Kidney (tissue), 14 donors: ENCODE results near the gene DAPK3. TPM values are rescaled to one million over a fixed set of nuclear protein-coding genes. Genes with fewer than 3 reads are reported as not detected.

Experiments used
- DNase-seq, 5 donors: peaks; one replicate each; pipeline ENCODE4 v3.0.0-alpha.2; 2013 to 2020
- FAIRE-seq: peaks from 2 replicates; lab custom pipeline; 2012; peaks lifted over from hg19 to GRCh38; lab: Jason Lieb, UNC
- H3K27ac ChIP-seq, 2 donors: one replicate each; pipeline ENCODE4 v1.7.0; 2013; ENCODE audit warnings: low read depth in 2 of 2, low read length in 2 of 2, inconsistent platforms in 1 of 2
- H3K27me3 ChIP-seq: one replicate; pipeline ENCODE4 v1.7.1; 2013; ENCODE audit warnings: low read length, inconsistent platforms; ENCODE audit not compliant: control insufficient read depth, insufficient read depth
- H3K36me3 ChIP-seq, 3 donors: one replicate each; pipeline versions ENCODE4 v1.7.0 to v1.7.1; 2013; ENCODE audit warnings: low read length in 3 of 3, control low read depth in 1 of 3, inconsistent platforms in 1 of 3; ENCODE audit not compliant: insufficient read depth in 3 of 3, control insufficient read depth in 2 of 3
- H3K4me1 ChIP-seq, 3 donors: one replicate each; pipeline versions ENCODE4 v1.7.0 to v1.7.1; 2013; ENCODE audit warnings: low read length in 3 of 3, inconsistent platforms in 1 of 3, low read depth in 1 of 3; ENCODE audit not compliant: control insufficient read depth in 2 of 3, insufficient read depth in 2 of 3
- H3K4me3 ChIP-seq, 3 donors: one replicate each; pipeline versions ENCODE4 v1.7.0 to v1.8.1; 2013; ENCODE audit warnings: low read length in 3 of 3, control low read depth in 1 of 3, inconsistent platforms in 1 of 3
- H3K9ac ChIP-seq, 3 donors: one replicate each; pipeline versions ENCODE4 v1.7.0 to v1.7.1; 2013; ENCODE audit warnings: low read length in 3 of 3, control low read depth in 1 of 3, inconsistent platforms in 1 of 3
- H3K9me3 ChIP-seq, 3 donors: one replicate each; pipeline versions ENCODE4 v1.7.0 to v1.7.1; 2013; ENCODE audit warnings: low read length in 3 of 3, control low read depth in 1 of 3, inconsistent platforms in 1 of 3; ENCODE audit not compliant: control insufficient read depth in 2 of 3, insufficient read depth in 1 of 3
- intact Hi-C: fragments of 100-400 bp; cut with DNase I; formaldehyde crosslinking; loops from one replicate; pipeline ENCODE4 v1.11.1; 2022
- polyA plus RNA-seq: library from polyadenylated mRNA; stranded (reverse); fragments of 350-450 nt; fragmentation: Illumina TruSeq; extraction: RNeasy Lipid Tissue Mini Kit (QIAGEN cat#74804); gene quantifications from one replicate; pipeline ENCODE4 v1.2.3, GENCODE V29; 2014; ENCODE audit warnings: low read depth, low replicate concordance; ENCODE audit not compliant: insufficient read depth
- total RNA-seq: library from RNA; stranded (reverse); fragmentation: NEBNext Ultra II Directional; extraction: Animal tissue kit (Norgen Biotek cat#: 25700); gene quantifications from one replicate; pipeline ENCODE4 v1.2.1, GENCODE V29; 2021
- TF ChIP-seq, protein P1 (sequence below): IDR thresholded peaks from 3 replicates; pipeline ENCODE4 v1.5.1; 2012; ENCODE audit warnings: mild to moderate bottlenecking, moderate library complexity, borderline replicate concordance; ENCODE audit not compliant: insufficient read depth; ENCODE audit errors: extremely low read depth
- donor health status: control.
- donor health status: control.
- donor health status: control.
- donor health status: control.
- donor health status: control.
- donor health status: DM: yes; HTN: yes; CAD: no.
- donor health status: Normal renal cell carcinoma (clear cell type).

DAPK3 gene
- total and polyA plus RNA-seq, 2 donors from 2014 or later: 30.6 to 54.6 TPM

DNA sequence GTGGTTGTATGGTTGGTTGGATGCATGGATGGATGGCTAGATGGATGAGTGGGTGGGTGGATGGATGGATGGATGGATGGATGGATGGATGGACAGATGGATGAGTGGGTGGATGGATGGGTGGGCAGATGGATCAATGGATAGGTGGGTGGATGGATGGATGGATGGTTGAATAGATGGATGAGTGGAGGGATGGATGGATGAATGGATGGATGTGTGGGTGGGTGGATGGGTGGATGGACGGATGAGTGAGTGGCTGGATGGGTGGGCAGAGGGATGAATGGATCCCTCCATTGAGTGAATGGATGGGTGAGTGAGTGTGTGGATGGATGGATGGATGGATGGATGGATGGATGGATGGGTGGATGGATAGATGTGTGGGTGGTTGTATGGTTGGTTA lies 47.0 kb downstream of the DAPK3 start:
- FAIRE-seq: no peak
- Histone ChIP-seq H3K9me3 (peaks cover 0 to 7% (median 5%) of the 10 kb centered on the region in 3 donors), H3K4me3 (no peak overlapping the region), H3K9ac (no peak overlapping the region), H3K27me3 (no peaks in the 10 kb centered on the region), H3K27ac (no peak overlapping the region), H3K4me1 (no peaks in the 10 kb centered on the region), H3K36me3 (no peaks in the 10 kb centered on the region)
- no peak for DNase-seq
- TF ChIP-seq, protein P1, sequence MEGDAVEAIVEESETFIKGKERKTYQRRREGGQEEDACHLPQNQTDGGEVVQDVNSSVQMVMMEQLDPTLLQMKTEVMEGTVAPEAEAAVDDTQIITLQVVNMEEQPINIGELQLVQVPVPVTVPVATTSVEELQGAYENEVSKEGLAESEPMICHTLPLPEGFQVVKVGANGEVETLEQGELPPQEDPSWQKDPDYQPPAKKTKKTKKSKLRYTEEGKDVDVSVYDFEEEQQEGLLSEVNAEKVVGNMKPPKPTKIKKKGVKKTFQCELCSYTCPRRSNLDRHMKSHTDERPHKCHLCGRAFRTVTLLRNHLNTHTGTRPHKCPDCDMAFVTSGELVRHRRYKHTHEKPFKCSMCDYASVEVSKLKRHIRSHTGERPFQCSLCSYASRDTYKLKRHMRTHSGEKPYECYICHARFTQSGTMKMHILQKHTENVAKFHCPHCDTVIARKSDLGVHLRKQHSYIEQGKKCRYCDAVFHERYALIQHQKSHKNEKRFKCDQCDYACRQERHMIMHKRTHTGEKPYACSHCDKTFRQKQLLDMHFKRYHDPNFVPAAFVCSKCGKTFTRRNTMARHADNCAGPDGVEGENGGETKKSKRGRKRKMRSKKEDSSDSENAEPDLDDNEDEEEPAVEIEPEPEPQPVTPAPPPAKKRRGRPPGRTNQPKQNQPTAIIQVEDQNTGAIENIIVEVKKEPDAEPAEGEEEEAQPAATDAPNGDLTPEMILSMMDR: no peak
- intact Hi-C loops: no loop called here

DNA sequence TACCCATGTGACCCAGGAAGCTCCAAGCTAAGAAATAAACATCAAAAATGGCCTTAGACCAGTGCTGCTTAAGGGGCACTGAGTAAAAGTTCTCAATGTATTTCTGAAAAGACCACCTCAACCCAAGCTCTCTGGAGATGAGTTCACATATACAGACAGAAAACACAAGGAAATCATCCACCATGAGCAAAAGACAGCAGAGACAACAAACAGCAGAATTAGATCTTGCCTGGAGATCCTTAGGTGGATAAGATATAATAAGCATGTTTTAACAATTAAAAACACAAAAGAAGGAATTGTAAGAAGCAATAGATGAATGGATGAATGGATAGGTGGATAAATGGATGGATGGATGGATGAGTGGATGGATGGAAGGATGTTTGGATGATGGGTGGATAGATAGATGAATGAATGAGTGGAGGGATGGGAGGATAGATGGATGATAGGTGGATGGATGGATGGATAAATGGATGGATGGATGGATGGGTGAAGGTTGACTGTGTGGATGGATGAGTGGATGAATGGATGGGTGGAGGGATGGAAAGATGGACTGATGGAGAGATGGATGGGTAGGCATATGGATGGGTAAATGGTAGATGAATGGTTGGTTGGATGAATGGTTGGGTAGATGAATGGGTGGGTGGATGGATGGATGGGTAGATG lies 47.7 kb downstream of the DAPK3 start:
- H3K36me3 ChIP-seq: no peaks in the 10 kb centered on the region
- TF ChIP-seq, protein P1: no peak
- H3K9me3 ChIP-seq: peaks cover 0 to 7% (median 5%) of the 10 kb centered on the region in 3 donors
- H3K27me3 ChIP-seq: no peaks in the 10 kb centered on the region
- no peak overlapping the region for H3K27ac ChIP-seq
- no peak overlapping the region for H3K4me3 ChIP-seq
- DNase-seq: no peak
- intact Hi-C loops: no loop called here
- FAIRE-seq: no peak
- H3K4me1 ChIP-seq: no peaks in the 10 kb centered on the region
- no peak overlapping the region for H3K9ac ChIP-seq

DNA sequence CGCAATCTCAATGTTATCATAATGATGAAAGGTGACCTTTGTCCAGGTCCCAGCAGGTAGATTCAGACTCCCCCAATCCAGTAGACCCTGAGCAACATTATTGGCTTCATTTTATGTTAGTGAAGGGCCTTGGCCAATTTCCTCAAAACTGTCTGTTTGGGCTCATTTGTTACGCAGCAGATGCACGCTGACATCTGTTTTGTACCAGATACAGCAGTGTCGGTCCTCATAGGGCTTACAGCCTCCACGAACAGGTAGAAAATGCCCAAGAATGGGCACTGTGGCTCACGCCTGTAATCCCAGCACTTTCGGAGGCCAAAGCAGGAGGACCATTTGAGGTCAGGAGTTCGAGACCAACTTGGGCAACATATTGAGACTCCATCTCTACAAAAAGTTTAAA lies 51.1 kb downstream of the DAPK3 start:
- Histone ChIP-seq H3K4me1 (no peaks in the 10 kb centered on the region), H3K27me3 (no peaks in the 10 kb centered on the region), H3K9me3 (peaks cover 0 to 7% (median 4%) of the 10 kb centered on the region in 3 donors), H3K4me3 (no peak overlapping the region), H3K27ac (no peak overlapping the region), H3K36me3 (no peaks in the 10 kb centered on the region), H3K9ac (no peak overlapping the region)
- TF ChIP-seq, protein P1: no peak
- intact Hi-C loops: no loop called here
- FAIRE-seq (no peak), DNase-seq (no peak)
